BE2C (cell line): Measurements from ENCODE around the gene STXBP4.

Source experiments
- DNase-seq: peaks from one replicate; pipeline ENCODE4 v3.0.0-alpha.2; 2020
- H3K27me3 ChIP-seq: fragments of 250-450 bp; sonication (Bioruptor Pico); 2 replicates; pipeline ENCODE4 v1.5.1; 2020; ENCODE audit warnings: mild to moderate bottlenecking
- H3K36me3 ChIP-seq: fragments of 250-450 bp; sonication (Bioruptor Pico); 2 replicates; pipeline ENCODE4 v1.5.1; 2020; ENCODE audit warnings: mild to moderate bottlenecking
- H3K4me1 ChIP-seq: fragments of 250-450 bp; sonication (Bioruptor Pico); 2 replicates; pipeline ENCODE4 v1.5.1; 2020
- H3K4me3 ChIP-seq: 2 replicates; pipeline ENCODE4 v1.5.1; 2011; ENCODE audit warnings: low read depth, low read length
- H3K9me3 ChIP-seq: fragments of 250-450 bp; sonication (Bioruptor Pico); 2 replicates; pipeline ENCODE4 v1.5.1; 2020
- TF ChIP-seq, protein P1 (sequence below): IDR thresholded peaks from 2 replicates; pipeline ENCODE4 v1.5.1; 2012; ENCODE audit warnings: mild to moderate bottlenecking, low read depth, low read length

STXBP4 gene

DNA sequence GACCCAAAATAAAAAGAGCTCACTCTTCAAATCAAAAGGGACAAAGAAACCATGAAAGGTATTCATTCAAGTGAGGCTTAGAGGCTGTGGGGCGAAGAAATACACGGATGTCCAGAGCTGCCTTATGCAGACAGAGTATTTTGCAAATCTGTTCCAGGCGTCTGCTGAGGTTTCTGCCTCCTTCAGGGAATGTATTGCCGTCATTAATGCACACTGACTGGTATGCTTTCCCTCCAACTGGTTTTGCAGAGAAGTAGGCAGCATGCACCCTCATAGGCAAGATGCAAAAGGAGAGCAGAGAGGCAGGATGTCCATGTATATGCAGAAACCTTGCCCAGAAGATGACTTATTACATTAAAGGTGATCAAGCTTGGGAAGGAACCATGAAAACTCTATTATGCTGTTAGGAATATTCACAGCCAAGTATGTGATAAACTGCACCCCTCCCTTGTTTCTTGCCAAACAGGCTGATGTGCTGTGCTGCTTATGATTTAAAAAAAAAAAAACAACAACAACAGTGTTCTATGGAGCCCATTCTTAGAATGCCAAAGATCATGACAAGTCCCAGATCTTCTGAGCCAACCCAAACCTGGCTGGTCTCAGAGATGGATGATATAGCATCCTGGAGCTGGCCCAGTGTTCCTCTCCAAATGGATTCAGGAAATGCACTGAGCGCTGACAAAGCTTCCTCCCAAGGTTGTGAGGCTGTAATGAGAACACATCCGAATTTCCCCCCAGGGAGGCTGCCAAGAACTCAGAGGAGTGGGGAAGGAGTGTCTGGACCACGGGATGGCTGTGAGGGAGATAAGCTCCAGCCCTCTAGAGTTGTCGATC is 218.6 kb downstream of the STXBP4 start:
- no peaks in the 10 kb centered on the region for H3K9me3 ChIP-seq
- H3K36me3 ChIP-seq, result no peaks in the 10 kb centered on the region
- no peaks in the 10 kb centered on the region for H3K27me3 ChIP-seq
- no peak overlapping the region for H3K4me3 ChIP-seq
- no peak for DNase-seq
- no peaks in the 10 kb centered on the region for H3K4me1 ChIP-seq
- TF ChIP-seq, protein P1, sequence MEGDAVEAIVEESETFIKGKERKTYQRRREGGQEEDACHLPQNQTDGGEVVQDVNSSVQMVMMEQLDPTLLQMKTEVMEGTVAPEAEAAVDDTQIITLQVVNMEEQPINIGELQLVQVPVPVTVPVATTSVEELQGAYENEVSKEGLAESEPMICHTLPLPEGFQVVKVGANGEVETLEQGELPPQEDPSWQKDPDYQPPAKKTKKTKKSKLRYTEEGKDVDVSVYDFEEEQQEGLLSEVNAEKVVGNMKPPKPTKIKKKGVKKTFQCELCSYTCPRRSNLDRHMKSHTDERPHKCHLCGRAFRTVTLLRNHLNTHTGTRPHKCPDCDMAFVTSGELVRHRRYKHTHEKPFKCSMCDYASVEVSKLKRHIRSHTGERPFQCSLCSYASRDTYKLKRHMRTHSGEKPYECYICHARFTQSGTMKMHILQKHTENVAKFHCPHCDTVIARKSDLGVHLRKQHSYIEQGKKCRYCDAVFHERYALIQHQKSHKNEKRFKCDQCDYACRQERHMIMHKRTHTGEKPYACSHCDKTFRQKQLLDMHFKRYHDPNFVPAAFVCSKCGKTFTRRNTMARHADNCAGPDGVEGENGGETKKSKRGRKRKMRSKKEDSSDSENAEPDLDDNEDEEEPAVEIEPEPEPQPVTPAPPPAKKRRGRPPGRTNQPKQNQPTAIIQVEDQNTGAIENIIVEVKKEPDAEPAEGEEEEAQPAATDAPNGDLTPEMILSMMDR, result no peak

DNA sequence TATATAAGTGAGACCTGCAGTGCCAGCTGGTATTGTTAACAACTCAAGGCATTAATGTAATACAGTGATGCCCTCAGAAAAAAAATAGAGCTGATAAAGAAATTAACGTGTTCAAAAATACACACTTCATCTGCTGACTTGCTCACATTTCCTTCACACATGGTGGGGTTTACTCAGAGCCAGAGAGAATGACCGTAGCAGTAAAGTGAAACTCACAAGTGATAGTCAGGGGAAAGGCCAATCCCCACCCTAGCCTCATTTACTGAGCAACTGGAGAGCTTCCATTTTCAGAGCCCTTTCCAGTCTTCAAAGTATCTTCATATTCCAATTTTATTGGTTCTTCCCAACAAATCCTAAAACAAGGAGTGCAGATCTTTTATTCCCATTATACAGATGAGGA is 222.2 kb downstream of the STXBP4 start:
- no peaks in the 10 kb centered on the region for H3K4me1 ChIP-seq

DNA sequence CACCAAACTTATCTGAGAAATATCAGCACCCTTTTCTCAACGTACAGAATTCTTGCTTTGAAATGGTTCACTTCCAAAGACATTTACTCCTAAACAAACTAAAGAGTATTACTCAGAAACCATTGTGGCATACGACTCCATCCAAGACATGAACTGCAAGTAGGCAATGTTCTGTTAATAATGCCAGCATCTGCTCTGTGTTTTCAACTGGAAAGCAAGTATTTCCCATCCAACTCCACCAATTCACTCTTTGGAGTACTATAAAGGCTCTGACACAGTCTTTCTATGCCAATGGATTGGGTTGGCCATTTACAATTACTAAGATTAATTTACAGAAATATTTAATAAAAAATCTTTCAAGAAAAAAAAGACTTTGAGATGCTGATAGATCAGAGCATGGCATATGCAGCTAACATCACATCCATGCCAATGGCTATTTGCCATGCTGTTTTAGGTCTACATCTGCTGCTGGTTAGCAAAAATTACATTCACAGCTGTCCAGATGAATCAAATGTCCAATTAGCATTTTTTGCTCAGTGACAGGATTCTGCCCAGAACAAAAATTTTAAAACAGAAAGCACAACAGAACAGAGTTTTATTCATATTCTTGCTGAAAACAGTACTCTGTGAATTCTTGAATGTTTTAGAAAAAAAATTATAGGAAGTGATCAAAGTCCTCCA is 230.3 kb downstream of the STXBP4 start:
- no peaks in the 10 kb centered on the region for H3K36me3 ChIP-seq
- no peak for DNase-seq
- H3K27me3 ChIP-seq, result no peaks in the 10 kb centered on the region
- no peaks in the 10 kb centered on the region for H3K9me3 ChIP-seq
- no peak overlapping the region for H3K4me3 ChIP-seq
- TF ChIP-seq, protein P1, result no peak
- H3K4me1 ChIP-seq, result no peaks in the 10 kb centered on the region

More for the DNA sequence above, 222.2 kb downstream of the STXBP4 start:
- DNase-seq, result no peak
- Histone ChIP-seq H3K36me3 (no peaks in the 10 kb centered on the region), H3K27me3 (no peaks in the 10 kb centered on the region), H3K9me3 (no peaks in the 10 kb centered on the region), H3K4me3 (no peak overlapping the region)
- TF ChIP-seq, protein P1, result no peak

DNA sequence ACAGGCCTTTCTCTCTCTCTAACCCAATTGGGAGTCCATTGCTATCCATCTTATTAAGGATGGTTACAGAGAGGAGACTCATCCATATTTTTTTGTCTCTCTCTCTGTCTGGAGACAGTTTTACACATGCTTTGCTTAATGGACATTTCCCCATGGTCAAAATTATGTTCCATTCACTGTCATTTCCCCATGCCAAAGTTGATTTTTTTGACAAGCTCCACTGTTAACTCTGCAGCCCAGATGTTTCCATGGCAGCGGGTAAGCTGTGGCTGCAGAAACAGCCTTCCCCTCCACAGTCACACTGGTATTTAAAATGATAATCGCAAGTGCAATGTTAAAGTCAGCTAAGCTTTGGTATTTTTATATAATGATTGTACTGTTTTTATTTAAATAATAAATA is 232.3 kb downstream of the STXBP4 start:
- no peaks in the 10 kb centered on the region for H3K27me3 ChIP-seq
- TF ChIP-seq, protein P1, result no peak
- DNase-seq, result no peak
- H3K4me1 ChIP-seq, result no peaks in the 10 kb centered on the region
- no peaks in the 10 kb centered on the region for H3K36me3 ChIP-seq
- H3K9me3 ChIP-seq, result no peaks in the 10 kb centered on the region
- H3K4me3 ChIP-seq, result no peak overlapping the region

DNA sequence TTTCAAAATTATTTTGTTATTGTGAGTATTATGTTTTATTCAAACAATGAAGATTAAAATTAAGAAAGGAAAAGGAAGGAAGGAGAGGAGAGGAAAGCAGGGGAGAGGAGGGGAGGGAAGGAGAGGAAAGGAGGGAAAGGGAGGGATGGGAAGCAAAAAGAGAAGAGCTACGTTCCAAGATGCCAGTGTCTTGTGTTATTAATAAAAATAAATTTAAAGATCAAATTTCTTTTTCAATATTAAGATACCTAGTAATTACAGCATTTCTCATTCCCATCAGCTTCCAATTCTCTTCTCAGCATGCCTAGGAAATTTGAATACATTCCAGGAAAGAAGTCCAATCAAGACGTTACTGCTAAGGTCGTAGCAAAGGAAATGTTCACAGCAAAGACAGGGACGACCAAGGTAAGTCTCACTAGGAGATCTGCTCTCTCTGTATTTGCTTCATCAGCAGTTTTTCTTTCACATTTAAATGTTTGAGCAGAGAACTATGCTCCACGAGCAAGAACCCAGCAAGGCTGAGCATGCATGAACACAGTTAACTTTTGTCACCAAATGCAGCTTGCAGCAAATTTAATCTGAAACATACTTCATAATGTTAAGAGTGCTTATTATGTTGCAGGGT is 232.9 kb downstream of the STXBP4 start:
- DNase-seq, result no peak
- H3K36me3 ChIP-seq, result no peaks in the 10 kb centered on the region
- no peaks in the 10 kb centered on the region for H3K9me3 ChIP-seq
- TF ChIP-seq, protein P1, result no peak
- H3K4me1 ChIP-seq, result no peaks in the 10 kb centered on the region
- no peak overlapping the region for H3K4me3 ChIP-seq
- no peaks in the 10 kb centered on the region for H3K27me3 ChIP-seq

DNA sequence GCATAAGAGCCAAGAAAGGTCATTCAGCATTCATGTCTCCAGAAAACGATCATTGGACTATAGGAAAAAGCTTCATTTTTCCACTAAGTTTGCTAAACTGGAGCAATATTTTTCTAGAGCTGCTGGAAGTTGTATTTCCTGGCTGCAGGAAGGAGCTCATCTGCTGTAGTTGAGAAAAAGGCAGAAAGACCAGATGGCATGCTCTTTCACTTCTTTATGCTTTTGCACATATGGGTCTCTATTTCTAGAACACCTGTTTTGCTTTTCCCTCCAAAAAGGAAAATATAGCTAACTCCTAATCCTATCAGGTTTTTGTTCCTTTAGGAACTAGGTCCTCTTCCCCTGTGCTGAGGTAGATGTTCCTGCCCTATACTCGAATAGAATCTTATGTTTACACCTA is 234.3 kb downstream of the STXBP4 start:
- no peak for DNase-seq
- Histone ChIP-seq H3K27me3 (no peaks in the 10 kb centered on the region), H3K36me3 (no peaks in the 10 kb centered on the region), H3K4me1 (no peaks in the 10 kb centered on the region), H3K9me3 (no peaks in the 10 kb centered on the region), H3K4me3 (no peak overlapping the region)
- TF ChIP-seq, protein P1, result no peak
